Trophoblast cell (in vitro differentiated cells and primary cell): Measurements from ENCODE around the gene ABAT.
"Not testable (repeated sequence)": the region's sequence is repeated elsewhere in the genome, so short reads cannot be mapped to it uniquely, and the experiment has no call there.

Experiments
- DNase-seq, 2 donors: peaks; one replicate each; pipeline ENCODE4 v3.0.0-alpha.2; 2016
- H2AFZ ChIP-seq: 2 replicates; pipeline ENCODE4 v1.6.1; 2013; ENCODE audit warnings: low read length, moderate library complexity, mild to moderate bottlenecking; ENCODE audit not compliant: insufficient read depth, poor library complexity
- H2AK5ac ChIP-seq: 2 replicates; pipeline ENCODE4 v1.6.1; 2013; ENCODE audit warnings: mild to moderate bottlenecking, low read length
- H2BK120ac ChIP-seq: 2 replicates; pipeline ENCODE4 v1.6.1; 2013; ENCODE audit warnings: low read length, mild to moderate bottlenecking, moderate library complexity; ENCODE audit not compliant: insufficient read depth, poor library complexity
- H2BK12ac ChIP-seq: 2 replicates; pipeline ENCODE4 v1.6.1; 2013; ENCODE audit warnings: mild to moderate bottlenecking, low read length, moderate library complexity
- H2BK5ac ChIP-seq: 2 replicates; pipeline ENCODE4 v1.6.1; 2013; ENCODE audit warnings: low read length, low read depth, moderate library complexity, mild to moderate bottlenecking; ENCODE audit not compliant: poor library complexity
- H3K14ac ChIP-seq: 2 replicates; pipeline ENCODE4 v1.6.1; 2013; ENCODE audit warnings: mild to moderate bottlenecking, low read length
- H3K18ac ChIP-seq: 2 replicates; pipeline ENCODE4 v1.6.1; 2013; ENCODE audit warnings: mild to moderate bottlenecking, low read length
- H3K23ac ChIP-seq: 2 replicates; pipeline ENCODE4 v1.6.1; 2013; ENCODE audit warnings: low read length
- H3K27ac ChIP-seq: 2 replicates; pipeline ENCODE4 v1.5.1; 2013; ENCODE audit warnings: low read depth, mild to moderate bottlenecking, inconsistent platforms, low read length, moderate library complexity
- H3K27me3 ChIP-seq: 2 replicates; pipeline ENCODE4 v1.6.1; 2013; ENCODE audit warnings: inconsistent platforms, mild to moderate bottlenecking, low read length, moderate library complexity; ENCODE audit not compliant: insufficient read depth
- H3K36me3 ChIP-seq, 2 experiments: 1 replicate in 1 of 2; 2 replicates in 1 of 2; pipeline ENCODE4 v1.6.1; 2013; ENCODE audit warnings: low read length in 2 of 2, mild to moderate bottlenecking in 2 of 2, moderate library complexity in 1 of 2; ENCODE audit not compliant: insufficient read depth in 2 of 2, control insufficient read depth in 1 of 2
- H3K4ac ChIP-seq: 2 replicates; pipeline ENCODE4 v1.6.1; 2013; ENCODE audit warnings: low read depth, mild to moderate bottlenecking, low read length, moderate library complexity
- H3K4me1 ChIP-seq, 2 experiments: 1 replicate in 1 of 2; 2 replicates in 1 of 2; pipeline ENCODE4 v1.6.1; 2013; ENCODE audit warnings: low read length in 2 of 2, mild to moderate bottlenecking in 2 of 2, moderate library complexity in 1 of 2; ENCODE audit not compliant: insufficient read depth in 2 of 2, control insufficient read depth in 1 of 2
- H3K4me2 ChIP-seq: 2 replicates; pipeline ENCODE4 v1.6.1; 2013; ENCODE audit warnings: inconsistent platforms, mild to moderate bottlenecking, low read length, moderate library complexity
- H3K4me3 ChIP-seq: 2 replicates; pipeline ENCODE4 v1.5.1; 2013; ENCODE audit warnings: mild to moderate bottlenecking, low read depth, low read length, inconsistent platforms
- H3K79me1 ChIP-seq: one replicate; pipeline ENCODE4 v1.6.1; 2013; ENCODE audit warnings: low read length
- H3K79me2 ChIP-seq: 2 replicates; pipeline ENCODE4 v1.6.1; 2013; ENCODE audit warnings: low read length, mild to moderate bottlenecking; ENCODE audit not compliant: control insufficient read depth, insufficient read depth, poor library complexity
- H3K9ac ChIP-seq: 2 replicates; pipeline ENCODE4 v1.6.1; 2013; ENCODE audit warnings: mild to moderate bottlenecking, low read length
- H3K9me3 ChIP-seq: 2 replicates; pipeline ENCODE4 v1.6.1; 2013; ENCODE audit warnings: low read depth, mild to moderate bottlenecking, control low read depth, inconsistent platforms, low read length; ENCODE audit not compliant: insufficient read depth
- H4K12ac ChIP-seq: 2 replicates; pipeline ENCODE4 v1.6.1; 2013; ENCODE audit warnings: low read depth, mild to moderate bottlenecking, low read length, moderate library complexity
- H4K8ac ChIP-seq: 2 replicates; pipeline ENCODE4 v1.6.1; 2013; ENCODE audit warnings: low read depth, mild to moderate bottlenecking, low read length, moderate library complexity
- H4K91ac ChIP-seq: one replicate; pipeline ENCODE4 v1.6.1; 2013; ENCODE audit warnings: low read depth, mild to moderate bottlenecking, low read length, moderate library complexity
- WGBS: extraction: QIAGEN DNeasy Blood & Tissue Kit; methylation state at CpG from one replicate; pipeline ENCODE4 v1.1.7; 2013; ENCODE audit warnings: missing lambda C conversion rate; ENCODE audit not compliant: insufficient read length, insufficient coverage; ENCODE audit errors: extremely low coverage; 5-methylcytosine and 5-hydroxymethylcytosine counted together

Gene ABAT

GRCh38 chr16:8703693-8704092, 29.3 kb downstream of the ABAT start:
- Histone ChIP-seq H4K8ac (no peak overlapping the region), H3K79me1 (no peaks in the 10 kb centered on the region), H3K18ac (no peak overlapping the region), H2BK120ac (no peak overlapping the region), H2AFZ (no peak overlapping the region), H3K79me2 (no peaks in the 10 kb centered on the region), H2AK5ac (no peak overlapping the region), H3K4me3 (no peak overlapping the region), H3K4ac (no peak overlapping the region), H3K4me2 (no peak overlapping the region), H3K27me3 (no peaks in the 10 kb centered on the region), H2BK5ac (no peak overlapping the region), H4K91ac (no peak overlapping the region), H3K23ac (no peak overlapping the region), H3K9me3 (no peaks in the 10 kb centered on the region), H3K36me3 (no peaks in the 10 kb centered on the region), H3K4me1 (no peaks in the 10 kb centered on the region), H3K14ac (no peak overlapping the region), H2BK12ac (no peak overlapping the region), H3K27ac (no peak overlapping the region), H3K9ac (no peak overlapping the region), H4K12ac (no peak overlapping the region)
- WGBS = no CpG with 5 or more reads among the region's 2 CpGs
- DNase-seq = no peak

- Histone ChIP-seq H3K4me2 (no peak overlapping the region), H2BK12ac (no peak overlapping the region), H4K91ac (no peak overlapping the region), H3K9ac (no peak overlapping the region), H3K9me3 (no peaks in the 10 kb centered on the region), H3K4ac (no peak overlapping the region), H4K12ac (no peak overlapping the region), H2BK5ac (no peak overlapping the region), H3K23ac (no peak overlapping the region), H3K36me3 (no peaks in the 10 kb centered on the region), H3K4me3 (no peak overlapping the region), H2AK5ac (no peak overlapping the region), H3K79me1 (no peaks in the 10 kb centered on the region), H3K27ac (no peak overlapping the region), H2BK120ac (no peak overlapping the region), H3K14ac (no peak overlapping the region), H2AFZ (no peak overlapping the region), H3K27me3 (no peaks in the 10 kb centered on the region), H3K79me2 (no peaks in the 10 kb centered on the region), H3K4me1 (no peaks in the 10 kb centered on the region), H3K18ac (no peak overlapping the region), H4K8ac (no peak overlapping the region)
- DNase-seq = no peak
- no CpG with 5 or more reads among the region's 3 CpGs for WGBS
These were observed 29.7 kb downstream of the ABAT start for GRCh38 chr16:8704098-8704497.

- not testable (repeated sequence) for H2BK120ac ChIP-seq, H3K14ac ChIP-seq, H3K9ac ChIP-seq, H3K36me3 ChIP-seq, H3K79me2 ChIP-seq, H3K27ac ChIP-seq, H3K4me1 ChIP-seq, H2BK12ac ChIP-seq, H4K91ac ChIP-seq, H3K4me2 ChIP-seq, H3K23ac ChIP-seq, DNase-seq, H3K18ac ChIP-seq, H3K4me3 ChIP-seq, H3K79me1 ChIP-seq, H3K9me3 ChIP-seq, H4K8ac ChIP-seq, H2AFZ ChIP-seq, H2BK5ac ChIP-seq, H3K4ac ChIP-seq, H2AK5ac ChIP-seq, H3K27me3 ChIP-seq, H4K12ac ChIP-seq
- no CpG with 5 or more reads among the region's 4 CpGs for WGBS
These were observed 30.8 kb downstream of the ABAT start for GRCh38 chr16:8705100-8705822.

DNA sequence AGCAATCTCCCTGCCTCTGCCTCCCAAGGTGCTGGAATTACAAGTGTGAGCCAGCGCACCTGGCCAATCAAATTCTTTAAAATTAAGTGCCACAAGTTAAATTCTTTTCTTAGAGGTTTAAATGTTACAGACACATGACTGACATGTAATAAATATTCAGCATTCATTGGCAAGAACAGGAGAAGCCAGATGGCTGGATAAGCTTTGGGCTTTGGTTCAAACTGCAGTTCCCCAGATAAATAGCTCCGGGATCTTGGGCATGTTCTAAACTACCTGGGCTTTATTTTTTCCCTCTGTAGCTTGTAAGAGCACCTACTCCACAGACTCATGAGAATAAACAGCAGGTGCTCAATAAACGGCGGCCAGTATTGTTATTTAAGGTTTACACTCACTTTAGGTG, 34.1 kb downstream of the ABAT start:
- Histone ChIP-seq H3K79me2 (no peaks in the 10 kb centered on the region), H2BK5ac (no peak overlapping the region), H3K9ac (no peak overlapping the region), H3K4me1 (no peaks in the 10 kb centered on the region), H3K9me3 (no peaks in the 10 kb centered on the region), H3K27ac (no peak overlapping the region), H2BK12ac (no peak overlapping the region), H2AK5ac (no peak overlapping the region), H3K14ac (no peak overlapping the region), H3K4ac (no peak overlapping the region), H4K12ac (no peak overlapping the region), H3K79me1 (no peaks in the 10 kb centered on the region), H3K27me3 (no peaks in the 10 kb centered on the region), H3K4me2 (no peak overlapping the region), H3K4me3 (no peak overlapping the region), H3K23ac (no peak overlapping the region), H4K91ac (no peak overlapping the region), H2BK120ac (no peak overlapping the region), H4K8ac (no peak overlapping the region), H2AFZ (no peak overlapping the region), H3K18ac (no peak overlapping the region), H3K36me3 (no peaks in the 10 kb centered on the region)
- no CpG with 5 or more reads among the region's 4 CpGs for WGBS
- DNase-seq = no peak
